Neural progenitor cell (in vitro differentiated cells): ENCODE data around the gene HDAC4.

ENCODE experiments used
- CTCF ChIP-seq: fragments of 200-600 bp; sonication (generic); IDR thresholded peaks from 2 replicates; pipeline ENCODE4 v1.5.1; 2017; ENCODE audit warnings: antibody characterized with exemption, mild to moderate bottlenecking
- EZH2 ChIP-seq: fragments of 200-600 bp; sonication (generic); IDR thresholded peaks from 2 replicates; pipeline ENCODE4 v1.6.1; 2017; ENCODE audit warnings: antibody characterized with exemption, mild to moderate bottlenecking, moderate library complexity

GRCh38 chr2:239376351-239376750 is 24.5 kb downstream of the HDAC4 start:
- no peak for TF ChIP-seq EZH2
- TF ChIP-seq CTCF, result no peak
